ENCODE results near the gene CDCP2. TPM values are rescaled to one million over a fixed set of nuclear protein-coding genes. Genes with fewer than 3 reads are reported as not detected.

The CDCP2 gene
- total RNA-seq, 2 donors from 2014 or later, result 0.11 to 0.14 TPM

GRCh38 chr1:54156201-54156600, 3.4 kb upstream of the CDCP2 start:
- Mint-ChIP-seq H3K36me3 (no peaks in the 10 kb centered on the region), H3K9me3 (no peaks in the 10 kb centered on the region), H3K27ac (no peak overlapping the region)
- DNase-seq (ENCODE audit: low spot score in 2 of 2) (no peak), ATAC-seq (no peak)

- ATAC-seq (no peak), DNase-seq (ENCODE audit: low spot score in 2 of 2) (no peak)
- Mint-ChIP-seq H3K36me3 (no peaks in the 10 kb centered on the region), H3K27ac (no peak overlapping the region), H3K9me3 (no peaks in the 10 kb centered on the region)
These were observed 987 bp upstream of the CDCP2 start for GRCh38 chr1:54153535-54154439.

GRCh38 chr1:54151013-54151412, 1.8 kb downstream of the CDCP2 start:
- H3K36me3 Mint-ChIP-seq, result no peaks in the 10 kb centered on the region
- H3K9me3 Mint-ChIP-seq, result no peaks in the 10 kb centered on the region
- DNase-seq (ENCODE audit: low spot score in 2 of 2) (no peak), ATAC-seq (no peak)
- H3K27ac Mint-ChIP-seq, result no peak overlapping the region

- H3K27ac Mint-ChIP-seq, result no peak overlapping the region
- no peaks in the 10 kb centered on the region for H3K36me3 Mint-ChIP-seq
- DNase-seq (ENCODE audit: low spot score in 2 of 2) (no peak), ATAC-seq (no peak)
- H3K9me3 Mint-ChIP-seq, result no peaks in the 10 kb centered on the region
These were observed 3.1 kb downstream of the CDCP2 start for GRCh38 chr1:54149734-54150133.

GRCh38 chr1:54144366-54144765, 8.4 kb downstream of the CDCP2 start:
- H3K27ac Mint-ChIP-seq, result no peak overlapping the region
- DNase-seq (ENCODE audit: low spot score in 2 of 2), result no peak
- no peak for ATAC-seq
- no peaks in the 10 kb centered on the region for H3K36me3 Mint-ChIP-seq
- H3K9me3 Mint-ChIP-seq, result no peaks in the 10 kb centered on the region

- ATAC-seq, result no peak
These were observed 10.5 kb downstream of the CDCP2 start for GRCh38 chr1:54142146-54142900.

GRCh38 chr1:54139711-54140110, 13.1 kb downstream of the CDCP2 start:
- Mint-ChIP-seq H3K36me3 (no peaks in the 10 kb centered on the region), H3K27ac (no peak overlapping the region), H3K9me3 (no peaks in the 10 kb centered on the region)
- DNase-seq (ENCODE audit: low spot score in 2 of 2), result no peak
- ATAC-seq, result no peak

More at GRCh38 chr1:54142146-54142900, 10.5 kb downstream of the CDCP2 start:
- Mint-ChIP-seq H3K36me3 (no peaks in the 10 kb centered on the region), H3K27ac (no peak overlapping the region), H3K9me3 (no peaks in the 10 kb centered on the region)
- DNase-seq (ENCODE audit: low spot score in 2 of 2), result no peak

GRCh38 chr1:54138994-54139393, 13.8 kb downstream of the CDCP2 start:
- Mint-ChIP-seq H3K36me3 (no peaks in the 10 kb centered on the region), H3K9me3 (no peaks in the 10 kb centered on the region), H3K27ac (no peak overlapping the region)
- no peak for DNase-seq (ENCODE audit: low spot score in 2 of 2)
- no peak for ATAC-seq

- Mint-ChIP-seq H3K36me3 (no peaks in the 10 kb centered on the region), H3K9me3 (no peaks in the 10 kb centered on the region), H3K27ac (peak overlapping the region in 1 of 2 donors; percentile 8)
- DNase-seq (ENCODE audit: low spot score in 2 of 2) (no peak), ATAC-seq (no peak)
These were observed 15.2 kb downstream of the CDCP2 start for GRCh38 chr1:54137534-54138061.

- no peak for ATAC-seq
- H3K36me3 Mint-ChIP-seq, result no peaks in the 10 kb centered on the region
These were observed 15.8 kb downstream of the CDCP2 start for GRCh38 chr1:54136963-54137533.

GRCh38 chr1:54136269-54136896, 16.4 kb downstream of the CDCP2 start:
- Mint-ChIP-seq H3K36me3 (no peaks in the 10 kb centered on the region), H3K9me3 (no peaks in the 10 kb centered on the region), H3K27ac (no peak overlapping the region)
- ATAC-seq (no peak), DNase-seq (ENCODE audit: low spot score in 2 of 2) (no peak)

More at GRCh38 chr1:54136963-54137533, 15.8 kb downstream of the CDCP2 start:
- Mint-ChIP-seq H3K9me3 (no peaks in the 10 kb centered on the region), H3K27ac (peak overlapping the region in 1 of 2 donors; percentile 8)
- DNase-seq (ENCODE audit: low spot score in 2 of 2), result no peak

- Mint-ChIP-seq H3K27ac (no peak overlapping the region), H3K9me3 (no peaks in the 10 kb centered on the region), H3K36me3 (no peaks in the 10 kb centered on the region)
- ATAC-seq (no peak), DNase-seq (ENCODE audit: low spot score in 2 of 2) (no peak)
These were observed 17.2 kb downstream of the CDCP2 start for GRCh38 chr1:54135436-54136120.

- no peak for ATAC-seq
- H3K27ac Mint-ChIP-seq, result peak overlapping the region in 1 of 2 donors; percentile 31
These were observed 18.5 kb downstream of the CDCP2 start for GRCh38 chr1:54134295-54134694.

GRCh38 chr1:54132495-54132894, 20.3 kb downstream of the CDCP2 start:
- DNase-seq (ENCODE audit: low spot score in 2 of 2), result no peak
- H3K27ac Mint-ChIP-seq, result no peak overlapping the region
- no peak for ATAC-seq
- no peaks in the 10 kb centered on the region for H3K36me3 Mint-ChIP-seq
- H3K9me3 Mint-ChIP-seq, result no peaks in the 10 kb centered on the region

More at GRCh38 chr1:54134295-54134694, 18.5 kb downstream of the CDCP2 start:
- H3K36me3 Mint-ChIP-seq, result no peaks in the 10 kb centered on the region
- H3K9me3 Mint-ChIP-seq, result no peaks in the 10 kb centered on the region
- DNase-seq (ENCODE audit: low spot score in 2 of 2), result no peak

- ATAC-seq (no peak), DNase-seq (ENCODE audit: low spot score in 2 of 2) (no peak)
- H3K36me3 Mint-ChIP-seq, result no peaks in the 10 kb centered on the region
- peak overlapping the region in 1 of 2 donors; percentile 39 for H3K27ac Mint-ChIP-seq
- no peaks in the 10 kb centered on the region for H3K9me3 Mint-ChIP-seq
These were observed 21.4 kb downstream of the CDCP2 start for GRCh38 chr1:54131419-54131818.

GRCh38 chr1:54129858-54130257, 22.9 kb downstream of the CDCP2 start:
- H3K27ac Mint-ChIP-seq, result peak overlapping the region in 1 of 2 donors; percentile 49
- no peaks in the 10 kb centered on the region for H3K9me3 Mint-ChIP-seq
- DNase-seq (ENCODE audit: low spot score in 2 of 2) (no peak), ATAC-seq (no peak)
- no peaks in the 10 kb centered on the region for H3K36me3 Mint-ChIP-seq
